ENCODE measurements around the gene CLDN22.

DNA sequence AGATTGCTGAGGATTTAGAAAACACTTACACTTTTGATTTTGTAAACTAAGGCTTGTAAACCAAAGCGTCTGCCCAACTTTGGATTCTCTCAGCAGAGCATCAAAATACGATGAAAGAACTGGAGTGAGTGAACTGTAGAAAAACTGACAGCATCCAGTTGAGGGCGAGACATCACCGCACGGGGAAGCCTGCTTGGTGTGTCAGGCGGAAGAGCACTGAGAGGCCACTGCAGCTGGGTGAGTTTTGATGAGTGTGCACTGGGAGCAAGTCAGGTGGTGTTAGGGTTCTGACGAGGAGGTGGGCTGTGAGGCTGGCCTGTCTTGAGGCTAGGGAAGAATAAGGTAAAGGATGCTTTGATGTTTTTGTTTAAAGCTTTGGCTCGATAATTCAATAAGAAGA, 49.0 kb upstream of the CLDN22 start:
- TF ChIP-seq, protein P1, sequence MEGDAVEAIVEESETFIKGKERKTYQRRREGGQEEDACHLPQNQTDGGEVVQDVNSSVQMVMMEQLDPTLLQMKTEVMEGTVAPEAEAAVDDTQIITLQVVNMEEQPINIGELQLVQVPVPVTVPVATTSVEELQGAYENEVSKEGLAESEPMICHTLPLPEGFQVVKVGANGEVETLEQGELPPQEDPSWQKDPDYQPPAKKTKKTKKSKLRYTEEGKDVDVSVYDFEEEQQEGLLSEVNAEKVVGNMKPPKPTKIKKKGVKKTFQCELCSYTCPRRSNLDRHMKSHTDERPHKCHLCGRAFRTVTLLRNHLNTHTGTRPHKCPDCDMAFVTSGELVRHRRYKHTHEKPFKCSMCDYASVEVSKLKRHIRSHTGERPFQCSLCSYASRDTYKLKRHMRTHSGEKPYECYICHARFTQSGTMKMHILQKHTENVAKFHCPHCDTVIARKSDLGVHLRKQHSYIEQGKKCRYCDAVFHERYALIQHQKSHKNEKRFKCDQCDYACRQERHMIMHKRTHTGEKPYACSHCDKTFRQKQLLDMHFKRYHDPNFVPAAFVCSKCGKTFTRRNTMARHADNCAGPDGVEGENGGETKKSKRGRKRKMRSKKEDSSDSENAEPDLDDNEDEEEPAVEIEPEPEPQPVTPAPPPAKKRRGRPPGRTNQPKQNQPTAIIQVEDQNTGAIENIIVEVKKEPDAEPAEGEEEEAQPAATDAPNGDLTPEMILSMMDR (conservative IDR thresholded peaks at IDR 0.05 in 1 of 2, IDR thresholded peaks at IDR 0.05 in 1 of 2; ENCODE audit: low read depth in 1 of 2, low read length in 2 of 2), result no peak
- no peak for TF ChIP-seq EZH2 (IDR thresholded peaks at IDR 0.05; ENCODE audit: low read length, missing control alignments)

Measured in fibroblast of lung (primary cell).